ENCODE data around the gene UBE3C.
"Not testable (repeated sequence)": the region's sequence is repeated elsewhere in the genome, so short reads cannot be mapped to it uniquely, and the experiment has no call there.

Gene UBE3C

DNA sequence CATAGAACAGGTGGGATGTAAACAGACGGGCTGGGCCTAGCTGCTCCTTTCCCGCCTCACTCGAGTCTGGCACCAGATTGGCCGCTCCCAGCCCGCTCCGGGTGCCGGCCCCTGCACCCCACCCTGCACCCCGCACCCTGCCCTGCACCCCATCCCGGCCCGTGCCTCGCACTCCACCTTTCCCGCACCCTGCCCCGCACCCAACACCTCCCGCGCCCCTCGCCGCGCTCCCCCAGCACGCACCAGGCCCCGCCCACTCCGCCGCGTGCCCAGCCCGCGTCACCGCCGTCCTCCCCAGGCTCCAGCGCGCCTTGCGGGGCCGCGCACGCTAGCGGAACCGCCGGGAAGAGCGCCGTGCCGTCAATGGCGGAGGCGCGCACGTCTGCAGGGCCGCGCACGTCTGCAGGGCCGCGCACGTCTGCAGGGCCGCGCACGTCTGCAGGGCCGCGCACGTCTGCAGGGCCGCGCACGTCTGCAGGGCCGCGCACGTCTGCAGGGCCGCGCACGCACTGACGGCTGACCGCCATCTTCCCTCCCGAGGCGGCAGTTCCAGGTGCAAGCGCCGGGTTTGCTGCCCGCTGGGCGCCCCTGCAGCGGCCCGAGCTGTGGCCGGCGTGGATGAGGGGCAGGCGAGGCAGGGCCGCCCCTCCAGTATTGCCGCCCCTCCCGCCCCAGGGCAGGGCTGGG is at the start of gene UBE3C:
UBE3C (plus strand) TSS at position 503 of the 687 bp plus-strand sequence. CDS start 347 bp downstream, outside the sequence.
- DNase-seq: peak; percentile 88

DNA sequence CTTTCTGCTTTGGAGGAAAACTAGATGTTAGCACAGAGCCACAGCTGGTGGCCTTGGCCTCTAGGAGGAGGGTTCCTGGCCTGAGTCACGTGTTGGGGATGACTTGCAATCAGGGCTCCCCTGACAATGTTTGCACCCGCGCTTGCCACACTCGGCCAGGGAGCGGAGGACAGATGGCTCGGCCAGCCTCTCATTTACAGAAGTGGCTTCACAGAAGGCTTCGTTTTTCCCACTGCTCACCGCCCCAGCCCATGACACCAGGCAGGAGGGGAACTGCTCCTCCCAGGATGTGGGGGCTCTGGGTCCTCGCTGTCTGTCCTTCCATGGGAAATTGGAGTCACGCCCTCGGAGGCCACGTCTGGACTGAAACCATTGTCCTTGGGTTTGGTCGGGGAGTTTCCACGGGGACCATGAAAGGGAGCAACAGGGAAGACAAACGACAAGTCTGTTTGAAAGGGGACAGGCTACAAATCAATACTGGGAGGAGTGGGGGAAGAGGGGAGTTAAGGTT is 49.6 kb upstream of the UBE3C start:
- DNase-seq: no peak

DNA sequence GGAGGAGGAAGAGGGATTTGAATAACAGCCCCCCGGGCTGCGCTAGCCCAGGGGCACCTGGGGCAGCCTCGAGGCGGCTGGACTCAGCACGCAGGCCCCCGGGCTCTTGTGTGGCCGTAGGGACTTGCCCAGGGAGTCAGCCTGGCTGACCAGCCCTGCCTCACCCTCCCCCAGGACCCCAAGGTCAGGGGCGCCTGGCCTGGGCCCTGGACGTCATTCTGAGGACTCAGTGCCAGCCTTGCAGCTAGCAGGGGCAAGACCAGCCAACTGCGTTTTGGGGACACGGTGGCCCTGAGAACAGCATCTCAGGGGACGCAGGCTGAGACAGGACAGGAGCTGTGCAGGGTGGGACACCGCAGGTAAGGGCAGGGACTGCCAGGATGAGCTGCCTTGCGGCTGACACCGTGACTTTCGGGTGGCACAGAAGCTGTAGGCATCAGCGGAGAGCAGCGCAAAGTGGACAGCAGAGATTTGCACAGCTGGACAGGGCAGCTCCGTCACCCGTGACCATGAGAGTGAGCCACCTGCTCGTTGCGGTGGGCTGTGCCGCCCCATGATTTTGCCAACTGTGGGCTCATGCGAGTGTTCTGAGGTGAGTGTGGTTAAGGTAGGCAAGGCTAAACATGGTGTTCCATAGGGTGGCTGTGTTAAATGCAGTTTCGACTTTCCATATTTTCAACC is 48.1 kb upstream of the UBE3C start:
- no peak for DNase-seq

DNA sequence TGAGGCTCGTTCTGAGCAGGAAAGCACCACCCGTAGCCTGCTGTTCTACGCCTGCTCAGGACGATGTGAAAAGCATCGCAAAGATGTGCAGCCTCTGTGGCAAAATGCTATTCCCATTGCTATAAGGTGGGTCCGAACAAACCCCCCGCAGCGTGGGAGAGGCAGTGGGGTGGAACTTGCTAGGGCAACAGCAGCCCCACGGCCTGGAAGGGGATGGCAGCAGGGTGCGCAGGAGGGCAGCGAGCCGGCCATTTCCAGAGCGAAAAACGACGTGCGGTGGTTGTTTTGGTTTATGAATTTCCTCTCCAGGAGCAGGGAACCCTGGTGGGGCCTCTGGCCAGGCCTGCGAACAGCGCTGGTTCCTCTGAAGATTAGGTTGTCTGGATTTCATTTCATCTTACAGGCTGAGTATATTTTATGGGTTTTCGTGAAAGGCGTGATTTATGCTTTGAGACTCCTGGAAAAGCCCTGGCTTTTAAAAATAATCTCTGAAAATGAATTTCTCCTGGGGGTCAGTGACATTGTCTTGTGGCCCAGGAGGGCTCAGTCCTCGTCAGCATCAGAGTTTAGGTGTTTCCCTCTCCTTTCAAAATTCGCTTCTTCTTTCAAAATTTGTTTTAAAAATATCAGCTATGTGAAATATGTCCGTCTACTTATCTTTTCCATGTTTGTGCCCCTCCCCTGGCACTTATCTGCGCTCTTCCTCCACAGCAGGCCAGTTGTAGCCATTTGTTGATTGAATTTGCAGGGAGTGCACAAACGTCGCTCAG is 42.3 kb upstream of the UBE3C start:
- DNase-seq: no peak

DNA sequence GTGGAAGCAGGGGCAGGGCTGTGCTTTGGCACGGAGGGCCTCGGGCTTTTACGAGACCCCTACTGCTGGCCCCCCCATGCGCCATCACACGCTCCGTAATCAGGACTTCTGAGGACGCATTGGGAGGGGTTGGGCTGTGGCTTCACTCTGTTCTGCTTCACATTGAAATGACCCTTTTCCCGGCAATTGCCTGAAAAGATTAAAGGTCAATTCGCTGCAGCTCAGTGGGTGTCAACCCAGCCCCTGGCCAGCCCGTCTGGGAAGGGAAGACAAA is 41.7 kb upstream of the UBE3C start:
- no peak for DNase-seq

DNA sequence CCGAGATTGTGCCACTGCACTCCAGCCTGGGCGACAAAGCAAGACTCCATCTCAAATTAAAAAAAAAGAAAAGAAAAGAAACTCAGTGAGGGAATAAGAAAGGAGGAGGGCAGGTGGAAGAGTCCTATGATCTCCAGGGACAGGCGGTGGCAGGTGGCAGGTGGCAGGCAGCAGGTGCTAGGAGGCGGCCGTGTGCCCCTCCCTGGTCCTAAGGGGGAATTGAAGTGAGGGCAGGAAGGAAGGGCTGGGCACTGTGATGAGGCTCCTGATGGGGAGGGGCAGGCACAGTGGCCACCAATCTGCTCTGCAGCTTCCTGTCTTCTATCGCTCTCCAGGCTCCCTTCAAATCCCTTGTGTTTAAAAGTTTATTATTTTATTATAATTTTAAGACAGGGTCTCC is 41.2 kb upstream of the UBE3C start:
- DNase-seq: no peak

DNA sequence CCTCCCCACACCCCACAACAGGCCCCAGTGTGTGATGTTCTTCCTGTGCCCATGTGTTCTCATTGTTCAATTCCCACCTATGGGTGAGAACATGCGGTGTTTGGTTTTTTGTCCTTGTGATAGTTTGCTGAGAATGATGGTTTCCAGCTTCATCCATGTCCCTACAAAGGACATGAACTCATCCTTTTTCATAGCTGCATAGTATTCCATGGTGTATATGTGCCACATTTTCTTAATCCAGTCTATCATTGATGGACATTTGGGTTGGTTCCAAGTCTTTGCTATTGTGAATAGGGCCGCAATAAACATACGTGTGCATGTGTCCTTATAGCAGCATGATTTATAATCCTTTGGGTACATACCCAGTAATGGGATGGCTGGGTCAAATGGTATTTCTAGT is 38.7 kb upstream of the UBE3C start:
- DNase-seq: not testable (repeated sequence)

DNA sequence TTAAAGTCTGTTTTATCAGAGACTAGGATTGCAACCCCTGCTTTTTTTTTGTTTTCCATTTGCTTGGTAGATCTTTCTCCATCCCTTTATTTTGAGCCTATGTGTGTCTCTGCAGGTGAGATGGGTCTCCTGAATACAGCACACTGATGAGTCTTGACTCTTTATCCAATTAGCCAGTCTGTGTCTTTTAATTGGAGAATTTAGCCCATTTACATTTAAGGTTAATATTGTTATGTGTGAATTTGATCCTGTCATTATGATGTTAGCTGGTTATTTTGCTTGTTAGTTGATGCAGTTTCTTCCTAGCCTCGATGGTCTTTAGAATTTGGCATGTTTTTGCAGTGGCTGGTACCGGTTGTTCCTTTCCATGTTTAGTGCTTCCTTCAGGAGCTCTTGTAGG is 35.1 kb upstream of the UBE3C start:
- not testable (repeated sequence) for DNase-seq

DNA sequence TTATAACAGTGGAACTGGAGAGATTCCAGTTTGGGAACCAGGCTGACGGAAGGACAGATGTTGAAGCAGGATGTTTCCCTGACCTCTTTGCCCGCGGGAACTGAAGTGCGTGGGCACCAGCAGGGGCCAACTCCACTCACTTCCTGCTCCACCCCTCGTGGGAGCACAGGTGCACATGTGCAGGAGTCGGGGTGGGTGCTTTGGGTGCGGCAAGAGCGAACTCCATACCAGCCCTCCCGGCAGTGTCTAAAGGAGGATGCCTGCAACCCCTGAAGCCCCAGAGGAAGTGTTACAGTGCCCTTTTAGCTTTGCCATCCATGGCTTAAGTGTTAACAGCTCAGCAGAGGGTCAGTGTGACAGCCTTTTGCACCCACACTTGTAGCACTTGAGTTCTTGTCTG is 27.4 kb upstream of the UBE3C start:
- no peak for DNase-seq

DNA sequence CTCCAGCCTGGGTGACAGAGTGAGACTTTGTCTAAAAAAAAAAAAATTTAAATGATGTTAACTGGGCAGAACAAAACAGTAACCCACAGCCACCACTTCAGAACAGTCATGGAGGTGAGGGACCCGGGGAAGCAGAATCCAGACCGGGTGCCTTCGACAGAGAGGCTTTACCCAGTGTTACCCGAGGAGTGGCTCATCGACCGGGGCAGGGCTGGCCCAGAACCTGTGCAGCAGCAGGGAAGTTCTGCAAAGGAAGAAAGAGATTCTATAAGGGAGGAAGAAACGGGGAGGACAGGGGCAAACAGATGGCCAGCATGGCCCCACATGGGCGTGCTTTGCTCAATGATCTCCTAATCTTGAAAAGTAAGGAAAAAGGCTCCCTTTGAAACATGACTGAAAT is 26.0 kb upstream of the UBE3C start:
- no peak for DNase-seq

DNA sequence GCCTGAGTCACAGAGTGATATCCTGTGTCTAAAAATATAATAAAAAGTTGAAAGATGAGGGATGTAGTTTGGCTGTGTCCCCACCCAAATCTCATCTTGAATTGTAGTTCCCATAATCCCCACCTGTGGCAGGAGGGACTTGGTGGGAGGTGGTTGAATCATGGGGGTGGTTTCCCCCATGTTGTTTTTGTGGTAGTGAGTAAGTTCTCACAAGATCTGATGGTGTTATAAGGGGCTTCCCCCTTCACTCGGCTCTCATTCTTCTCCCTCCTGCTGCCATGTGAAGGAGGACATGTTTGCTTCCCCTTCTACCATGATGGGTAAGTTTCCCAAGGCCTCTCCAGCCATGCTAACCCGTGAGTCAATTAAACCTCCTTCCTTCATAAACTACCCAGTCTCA is 25.1 kb upstream of the UBE3C start:
- DNase-seq: no peak

DNA sequence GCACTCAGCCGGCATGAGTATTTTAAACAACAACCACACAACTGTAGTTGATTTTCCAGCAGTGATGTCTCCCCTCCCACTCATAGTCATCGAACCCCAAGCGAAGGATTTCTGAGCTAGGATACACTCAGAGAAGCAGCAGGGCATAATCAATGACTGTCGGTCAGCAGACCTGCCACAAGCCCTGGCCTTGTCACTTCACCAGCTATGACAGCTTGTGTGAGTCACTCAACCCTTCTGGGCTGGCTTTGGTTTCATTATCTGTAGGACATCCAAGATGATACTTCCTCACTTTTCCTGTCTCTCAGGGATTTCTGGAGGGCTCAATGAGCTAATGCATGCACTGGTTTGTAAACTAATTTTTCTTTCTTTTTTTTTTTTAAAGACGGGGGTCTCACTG is 22.0 kb upstream of the UBE3C start:
- no peak for DNase-seq

DNA sequence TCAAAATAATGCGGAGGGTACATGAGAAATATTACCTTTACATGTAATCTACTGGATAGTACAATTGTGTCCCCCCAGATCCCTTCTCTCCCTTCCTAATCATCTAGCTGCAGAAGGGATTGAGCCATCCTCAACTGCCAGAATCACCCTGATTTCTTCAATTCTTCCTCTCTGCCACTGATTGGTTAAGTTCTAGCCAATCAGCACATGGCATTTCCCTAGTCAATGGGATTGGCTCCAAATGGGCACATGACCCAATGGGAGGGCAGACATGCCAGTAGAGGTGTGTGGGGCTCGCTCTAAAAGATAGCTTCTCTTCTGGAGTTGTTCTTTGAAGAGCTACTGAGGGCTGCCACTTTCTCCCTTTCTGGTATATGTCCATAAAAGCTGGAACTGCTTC is 20.9 kb upstream of the UBE3C start:
- DNase-seq: no peak

DNA sequence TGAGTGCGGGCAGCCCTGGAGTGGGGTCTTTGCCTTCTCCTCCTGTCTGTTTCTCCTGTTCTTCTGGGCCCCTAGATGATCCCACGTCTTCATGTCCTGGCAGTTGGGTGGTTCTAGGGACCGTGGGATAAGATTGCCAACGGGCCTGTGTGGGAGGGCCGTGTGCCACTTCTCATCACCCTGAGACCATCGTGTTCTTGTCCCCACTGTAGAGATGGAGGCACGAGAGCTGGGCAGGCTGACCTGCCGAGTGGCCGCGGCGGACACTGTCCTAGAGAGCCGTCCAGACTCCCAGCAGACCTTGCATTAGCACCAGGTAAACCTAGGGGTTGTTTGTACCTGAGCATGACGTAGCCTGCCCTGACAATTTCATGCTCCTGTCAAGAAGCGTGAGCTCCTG is 18.5 kb upstream of the UBE3C start:
- DNase-seq: no peak

DNA sequence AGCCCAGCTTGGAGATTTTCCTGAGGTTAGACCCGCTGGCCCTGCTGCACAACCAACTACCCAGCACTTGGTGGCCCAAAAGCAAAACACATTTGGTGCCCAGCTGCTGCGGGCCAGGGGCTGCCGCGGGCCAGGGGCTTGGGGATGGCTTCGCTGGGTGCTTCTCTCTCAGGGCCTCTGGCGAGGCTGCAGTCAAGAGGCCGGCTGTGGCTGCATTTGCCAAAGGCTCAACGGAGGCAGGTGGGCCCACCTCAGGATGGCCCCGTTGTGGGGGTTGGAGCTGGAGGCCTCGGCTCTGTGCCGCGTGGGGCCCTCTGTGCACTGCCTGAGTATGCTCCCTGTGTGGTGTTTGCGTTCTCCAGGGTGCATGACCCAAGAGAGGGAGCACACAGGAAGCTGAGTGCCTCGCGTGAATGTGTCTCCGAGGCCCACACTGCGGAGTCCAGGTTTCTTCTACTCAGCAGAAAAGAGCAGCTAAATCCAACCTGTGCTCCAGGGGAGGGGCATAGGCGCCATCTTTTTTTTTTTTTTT is 17.5 kb upstream of the UBE3C start:
- no peak for DNase-seq

DNA sequence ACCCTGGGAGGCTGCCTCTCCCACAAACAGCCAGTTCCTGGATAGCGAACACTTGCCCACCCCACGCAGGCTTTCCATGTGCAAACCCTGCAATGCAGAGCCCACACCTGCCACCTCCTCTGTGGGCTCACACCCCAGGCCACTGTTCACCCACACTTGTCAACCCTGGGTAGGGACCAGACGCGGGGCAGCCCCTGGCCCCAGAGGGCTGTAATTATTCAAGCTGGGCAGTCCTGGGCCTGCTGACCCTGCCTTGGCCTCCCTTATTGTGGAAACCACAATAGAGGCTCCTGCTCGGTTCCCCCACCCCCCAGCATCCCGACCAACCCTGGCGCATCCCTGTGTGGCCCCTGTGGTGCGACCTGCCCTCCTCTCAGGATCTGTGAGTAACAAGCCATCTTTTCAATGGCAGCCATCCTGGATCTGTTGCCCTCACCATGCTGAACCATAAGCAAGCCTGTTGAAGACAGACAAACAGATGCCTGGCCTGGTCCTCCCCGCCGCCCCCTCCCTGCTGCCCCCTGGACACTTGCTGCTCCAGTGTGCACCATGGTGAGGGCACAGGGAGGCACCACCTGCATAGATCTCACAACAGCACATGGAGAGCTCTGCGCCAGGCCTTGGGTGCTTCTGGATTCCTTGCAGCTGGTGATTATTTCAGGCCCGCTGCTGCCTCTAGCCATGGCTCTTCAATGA is 15.8 kb upstream of the UBE3C start:
- no peak for DNase-seq

DNA sequence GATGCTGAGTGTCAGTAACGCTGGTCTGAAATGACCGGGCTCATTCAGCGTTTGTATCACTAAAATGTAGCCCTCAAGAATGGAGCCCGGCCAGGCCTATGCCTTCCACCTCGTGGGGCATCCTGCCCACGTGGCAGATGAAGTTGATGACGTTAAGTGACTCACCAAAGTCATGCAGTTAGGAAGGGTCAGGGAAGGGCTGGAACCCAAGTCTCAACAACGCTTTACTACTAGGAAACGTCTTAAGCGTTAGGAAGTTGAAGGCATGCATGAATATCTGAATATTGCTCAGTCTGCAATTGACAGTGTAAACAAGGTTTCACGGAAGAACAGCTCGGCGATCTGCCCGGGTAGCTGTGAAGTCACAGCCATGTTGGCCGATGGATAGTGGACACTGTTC is 14.0 kb upstream of the UBE3C start:
- DNase-seq: no peak

DNA sequence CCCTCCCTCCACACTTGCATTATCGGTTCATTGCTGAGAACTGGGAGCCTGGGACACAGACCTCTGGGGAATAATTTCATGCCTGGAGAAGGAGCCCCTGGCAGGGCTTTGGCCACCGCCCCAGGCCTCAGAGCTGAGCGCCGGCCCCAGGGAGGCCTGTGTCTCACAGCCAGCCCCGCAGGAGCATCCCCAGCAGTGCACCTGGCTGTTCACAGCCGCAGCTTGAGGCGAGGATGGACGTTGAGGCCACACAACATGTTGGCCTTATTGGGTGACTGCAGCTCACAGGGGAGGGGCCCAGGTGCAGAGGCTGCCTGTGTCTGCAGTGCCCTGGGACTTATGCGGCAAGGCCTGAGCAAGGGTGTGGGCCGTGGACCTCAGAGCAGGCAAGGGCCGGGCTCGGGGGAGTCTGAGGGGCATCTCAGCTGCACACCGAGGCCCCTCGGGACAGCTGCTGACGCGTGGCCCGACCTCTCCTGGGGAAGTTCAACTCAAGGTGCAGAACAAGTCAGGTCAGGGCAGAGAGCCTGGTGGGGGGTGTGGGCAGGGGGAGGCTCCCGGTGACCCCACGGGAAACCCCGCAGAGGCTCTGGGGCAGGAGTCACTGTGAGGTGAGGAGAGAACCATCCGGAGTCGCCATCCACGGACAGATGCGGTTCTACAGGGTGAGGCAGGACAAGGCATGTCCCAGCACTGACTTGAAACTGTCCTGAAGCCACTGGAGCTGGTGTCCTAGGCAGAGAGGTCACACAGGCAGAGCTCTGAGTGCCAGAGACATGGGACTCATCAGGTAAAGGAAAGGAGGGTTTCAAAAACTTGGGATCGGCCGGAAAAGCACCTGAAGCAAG is 13.1 kb upstream of the UBE3C start:
- no peak for DNase-seq

DNA sequence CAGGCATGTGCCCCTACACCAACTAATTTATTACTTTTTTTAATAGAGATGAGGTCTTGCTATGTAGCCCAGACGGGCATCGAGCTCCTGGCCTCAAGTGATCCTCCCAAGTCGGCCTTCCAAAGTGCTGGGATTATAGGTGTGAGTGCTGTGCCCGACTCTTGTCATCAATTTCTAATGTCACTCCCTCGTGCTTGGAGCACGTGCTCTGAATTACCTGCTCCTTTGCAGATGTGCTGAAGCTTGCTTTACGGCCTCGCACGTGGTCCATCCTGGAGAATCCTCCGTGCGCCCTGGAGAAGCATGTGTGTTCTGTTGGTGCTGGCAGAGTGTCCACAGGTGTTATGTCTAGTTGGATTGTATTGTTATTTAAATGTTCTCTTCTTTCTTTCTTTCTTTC is 11.8 kb upstream of the UBE3C start:
- no peak for DNase-seq

DNA sequence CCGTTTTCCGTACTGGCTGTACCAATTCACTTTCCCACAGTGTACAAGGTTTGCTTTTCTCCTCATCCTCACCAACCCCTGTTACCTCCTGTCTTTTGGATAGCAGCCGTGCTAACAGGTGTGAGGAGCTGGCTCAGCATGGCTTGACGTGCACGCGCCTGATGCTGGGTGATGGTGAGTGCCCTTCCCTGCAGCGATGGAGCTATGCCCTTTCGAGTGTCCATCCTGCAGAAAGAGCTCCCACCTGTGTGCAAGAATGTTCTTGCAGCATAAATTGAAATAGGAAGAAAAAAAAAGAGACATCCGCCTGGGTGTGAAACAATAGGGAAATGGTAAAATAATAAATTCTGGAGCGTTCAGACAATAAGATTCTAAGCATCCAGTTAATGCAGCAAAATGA is 9.5 kb upstream of the UBE3C start:
- no peak for DNase-seq

DNA sequence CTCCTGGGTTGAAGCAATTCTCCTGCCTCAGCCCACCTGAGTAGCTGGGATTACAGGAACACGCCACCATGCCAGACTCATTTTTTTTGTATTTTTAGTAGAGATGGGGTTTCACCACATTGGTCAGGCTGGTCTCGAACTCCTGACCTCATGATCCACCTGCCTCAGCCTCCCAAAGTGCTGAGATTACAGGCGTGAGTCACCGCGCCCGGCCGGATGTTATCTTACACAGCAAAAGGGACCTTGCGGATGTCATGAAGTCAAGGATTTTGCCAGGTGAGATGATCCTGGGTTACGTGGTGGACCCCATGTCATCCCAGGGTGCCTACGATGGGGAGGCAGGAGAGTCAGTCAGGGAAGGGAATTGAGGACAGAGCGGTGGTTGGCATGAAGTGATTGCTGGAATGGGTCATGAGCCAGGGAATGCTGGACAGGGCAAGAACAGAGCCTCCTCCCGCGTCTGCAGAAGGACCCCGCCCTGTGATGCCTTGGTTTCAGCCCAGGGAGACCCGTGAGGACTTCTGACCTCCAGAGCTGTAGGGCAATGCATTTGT is 8.7 kb upstream of the UBE3C start:
- no peak for DNase-seq

DNA sequence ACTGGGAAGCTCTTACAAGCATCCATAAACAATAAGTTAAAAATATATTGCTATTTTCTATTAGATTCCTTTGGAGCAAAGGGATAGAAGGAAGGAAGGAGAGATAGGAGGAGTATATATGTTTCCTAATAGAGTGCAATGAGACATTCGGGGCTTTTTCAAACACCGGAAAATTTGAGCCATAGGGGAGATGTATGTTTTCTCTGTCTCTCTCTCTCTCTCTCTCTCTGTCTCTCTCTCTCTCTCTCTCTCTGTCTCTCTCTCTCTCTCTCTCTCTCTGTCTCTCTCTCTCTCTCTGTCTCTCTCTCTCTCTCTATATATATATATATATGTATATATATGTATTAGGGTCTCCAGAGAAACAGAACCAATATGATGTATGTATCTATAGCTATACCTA is 7.9 kb upstream of the UBE3C start:
- not testable (repeated sequence) for DNase-seq

Data from activated CD4-positive, alpha-beta T cell treated with anti-CD3 and anti-CD28 coated beads, Interleukin-2, amount 50 U/mL, for 1 hour (primary cell).